Measurements from ENCODE around the gene MYRF.
A peak's percentile ranks its signal among the peaks of the same experiment; 100 is the strongest.

MYRF gene

GRCh38 chr11:61719978-61720377 is 32.5 kb upstream of the MYRF start:
- no peak for DNase-seq

- no peak for DNase-seq
These were observed 31.8 kb upstream of the MYRF start for GRCh38 chr11:61720597-61720996.

GRCh38 chr11:61724437-61724836 is 28.0 kb upstream of the MYRF start:
- DNase-seq = no peak

- DNase-seq = no peak
These were observed 26.6 kb upstream of the MYRF start for GRCh38 chr11:61725781-61726231.

- no peak for DNase-seq
These were observed 25.7 kb upstream of the MYRF start for GRCh38 chr11:61726775-61727174.

- DNase-seq = no peak
These were observed 25.0 kb upstream of the MYRF start for GRCh38 chr11:61727401-61727811.

GRCh38 chr11:61728066-61728939 is 24.1 kb upstream of the MYRF start:
- no peak for DNase-seq

- peak; percentile 19 for DNase-seq
These were observed 23.6 kb upstream of the MYRF start for GRCh38 chr11:61728940-61729219.

- DNase-seq = no peak
These were observed 22.0 kb upstream of the MYRF start for GRCh38 chr11:61730240-61730994.

GRCh38 chr11:61731211-61731951 is 21.1 kb upstream of the MYRF start:
- no peak for DNase-seq

GRCh38 chr11:61731952-61732675 is 20.3 kb upstream of the MYRF start:
- no peak for DNase-seq

GRCh38 chr11:61732705-61733104 is 19.7 kb upstream of the MYRF start:
- DNase-seq = no peak

- DNase-seq = peak; percentile 87
These were observed 19.1 kb upstream of the MYRF start for GRCh38 chr11:61733120-61733978.

GRCh38 chr11:61734767-61735166 is 17.7 kb upstream of the MYRF start:
- no peak for DNase-seq

- DNase-seq = no peak
These were observed 17.0 kb upstream of the MYRF start for GRCh38 chr11:61735391-61735790.

GRCh38 chr11:61736310-61736709 is 16.1 kb upstream of the MYRF start:
- no peak for DNase-seq

- DNase-seq = no peak
These were observed 15.3 kb upstream of the MYRF start for GRCh38 chr11:61737131-61737530.

- no peak for DNase-seq
These were observed 14.6 kb upstream of the MYRF start for GRCh38 chr11:61737636-61738386.

GRCh38 chr11:61738776-61739175 is 13.7 kb upstream of the MYRF start:
- no peak for DNase-seq

- no peak for DNase-seq
These were observed 13.0 kb upstream of the MYRF start for GRCh38 chr11:61739413-61739812.

GRCh38 chr11:61739966-61740365 is 12.5 kb upstream of the MYRF start:
- DNase-seq = no peak
